Mucosa of descending colon (tissue), 3 donors: ENCODE data around the gene STRIP1. TPM values are rescaled to one million over a fixed set of nuclear protein-coding genes. Genes with fewer than 3 reads are reported as not detected.

Source experiments
- ATAC-seq: fragments of 200-7000 bp; cut with Tn5 transposase; one replicate; pipeline ENCODE4 v1.9.1; 2020; ENCODE audit warnings: mild to moderate bottlenecking, moderate library complexity
- DNase-seq, 3 donors: peaks; one replicate each; pipeline ENCODE4 v3.0.0-alpha.2; 2020
- H3K36me3 ChIP-seq: fragments of 200-600 bp; one replicate; pipeline ENCODE4 v1.8.0; 2021; ENCODE audit warnings: low read depth, mild to moderate bottlenecking
- H3K4me1 ChIP-seq: fragments of 200-600 bp; one replicate; pipeline ENCODE4 v1.8.0; 2021; ENCODE audit warnings: low read depth, mild to moderate bottlenecking
- H3K4me3 ChIP-seq: fragments of 200-600 bp; one replicate; pipeline ENCODE4 v1.8.0; 2021; ENCODE audit warnings: mild to moderate bottlenecking
- H3K9me3 ChIP-seq: fragments of 200-600 bp; one replicate; pipeline ENCODE4 v1.8.0; 2021; ENCODE audit warnings: mild to moderate bottlenecking
- intact Hi-C, 2 donors: fragments of 100-400 bp; cut with DNase I in 1 of 2; cut with micrococcal nuclease in 1 of 2; formaldehyde crosslinking; loops; one replicate each; pipeline versions ENCODE4 v1.11.0 to v1.11.1; 2022; cut with DNase I, micrococcal nuclease
- long read RNA-seq, 2 donors: library from polyadenylated mRNA; unstranded; transcript quantifications; one replicate each; pipeline ENCODE4 v2.0.0, GENCODE V29; 2019 to 2021
- total RNA-seq, 3 donors: library from RNA; stranded (reverse); fragmentation: NEBNext Ultra II Directional in 2 of 3; extraction: Animal tissue kit (Norgen Biotek cat#: 25700) in 2 of 3; gene quantifications; one replicate each; pipeline versions ENCODE4 v1.2.1 to v1.2.4, GENCODE V29; 2021 to 2023
- TF ChIP-seq, protein P1 (sequence below): fragments of 200-600 bp; IDR thresholded peaks from one replicate; pipeline ENCODE4 v1.8.0; 2022; ENCODE audit warnings: antibody characterized with exemption, mild to moderate bottlenecking
- donor health status: DM: no; HTN: no; CAD: no; lungs with moderate emphysema.
- donor health status: DM: no; HTN: no; CAD: no.
- donor health status: DM: no; HTN: yes; CAD: no.

The STRIP1 gene, protein sequence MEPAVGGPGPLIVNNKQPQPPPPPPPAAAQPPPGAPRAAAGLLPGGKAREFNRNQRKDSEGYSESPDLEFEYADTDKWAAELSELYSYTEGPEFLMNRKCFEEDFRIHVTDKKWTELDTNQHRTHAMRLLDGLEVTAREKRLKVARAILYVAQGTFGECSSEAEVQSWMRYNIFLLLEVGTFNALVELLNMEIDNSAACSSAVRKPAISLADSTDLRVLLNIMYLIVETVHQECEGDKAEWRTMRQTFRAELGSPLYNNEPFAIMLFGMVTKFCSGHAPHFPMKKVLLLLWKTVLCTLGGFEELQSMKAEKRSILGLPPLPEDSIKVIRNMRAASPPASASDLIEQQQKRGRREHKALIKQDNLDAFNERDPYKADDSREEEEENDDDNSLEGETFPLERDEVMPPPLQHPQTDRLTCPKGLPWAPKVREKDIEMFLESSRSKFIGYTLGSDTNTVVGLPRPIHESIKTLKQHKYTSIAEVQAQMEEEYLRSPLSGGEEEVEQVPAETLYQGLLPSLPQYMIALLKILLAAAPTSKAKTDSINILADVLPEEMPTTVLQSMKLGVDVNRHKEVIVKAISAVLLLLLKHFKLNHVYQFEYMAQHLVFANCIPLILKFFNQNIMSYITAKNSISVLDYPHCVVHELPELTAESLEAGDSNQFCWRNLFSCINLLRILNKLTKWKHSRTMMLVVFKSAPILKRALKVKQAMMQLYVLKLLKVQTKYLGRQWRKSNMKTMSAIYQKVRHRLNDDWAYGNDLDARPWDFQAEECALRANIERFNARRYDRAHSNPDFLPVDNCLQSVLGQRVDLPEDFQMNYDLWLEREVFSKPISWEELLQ
- total RNA-seq, result 10 to 100 TPM; 36.6 to 54.8 (median 43.4) TPM
- long read RNA-seq, donor 1, transcript STRIP1-201 (21 exons, 3,265 nt), result major isoform, 37 of 54 reads
- long read RNA-seq, donor 1, partial matches to known transcripts, result 5 of 54 reads
- long read RNA-seq, donor 1, other reads (novel, unspliced or antisense), result 12 of 54 reads
- long read RNA-seq, donor 2, partial matches to known transcripts, result 5 of 15 reads
- long read RNA-seq, donor 2, other reads (novel, unspliced or antisense), result 6 of 15 reads

DNA sequence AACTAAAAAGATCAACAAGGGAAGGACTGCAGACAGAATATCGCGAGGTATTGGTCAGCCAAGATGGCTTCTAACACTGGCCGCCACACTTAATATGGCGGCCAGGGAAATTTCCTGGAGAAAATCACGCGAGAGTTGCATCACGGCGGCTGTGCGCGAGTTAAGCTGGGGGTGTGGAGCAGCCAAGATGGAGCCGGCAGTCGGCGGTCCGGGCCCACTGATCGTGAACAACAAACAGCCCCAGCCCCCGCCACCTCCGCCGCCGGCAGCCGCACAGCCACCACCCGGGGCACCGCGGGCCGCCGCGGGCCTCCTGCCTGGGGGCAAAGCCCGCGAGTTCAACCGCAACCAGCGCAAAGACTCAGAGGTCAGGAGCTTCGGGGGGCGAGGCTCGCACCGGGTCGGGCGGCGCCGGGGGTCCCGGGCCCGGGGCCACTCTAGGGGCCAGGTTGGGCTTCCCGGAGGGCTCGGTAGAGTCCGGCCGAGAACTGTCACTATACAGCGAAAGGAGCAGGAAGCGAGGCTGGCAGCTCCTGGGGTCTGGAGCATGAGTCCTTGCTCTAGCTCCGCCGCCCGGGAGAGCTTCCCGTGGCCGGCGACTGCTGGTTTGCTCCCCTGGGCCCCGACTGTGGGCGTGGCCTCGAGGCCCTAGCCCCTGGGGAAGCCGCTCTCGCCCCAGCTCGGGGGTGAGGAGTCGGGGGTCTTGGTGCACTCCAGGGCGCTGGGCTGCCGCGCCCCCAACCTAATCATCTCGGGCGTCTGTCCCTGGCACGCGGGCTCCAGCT, at the start of gene STRIP1:
Gene STRIP1 (plus strand): TSS at position 174 of the 785 bp plus-strand sequence. CDS start 14 bp downstream, at position 188.
- TF ChIP-seq, protein P1, sequence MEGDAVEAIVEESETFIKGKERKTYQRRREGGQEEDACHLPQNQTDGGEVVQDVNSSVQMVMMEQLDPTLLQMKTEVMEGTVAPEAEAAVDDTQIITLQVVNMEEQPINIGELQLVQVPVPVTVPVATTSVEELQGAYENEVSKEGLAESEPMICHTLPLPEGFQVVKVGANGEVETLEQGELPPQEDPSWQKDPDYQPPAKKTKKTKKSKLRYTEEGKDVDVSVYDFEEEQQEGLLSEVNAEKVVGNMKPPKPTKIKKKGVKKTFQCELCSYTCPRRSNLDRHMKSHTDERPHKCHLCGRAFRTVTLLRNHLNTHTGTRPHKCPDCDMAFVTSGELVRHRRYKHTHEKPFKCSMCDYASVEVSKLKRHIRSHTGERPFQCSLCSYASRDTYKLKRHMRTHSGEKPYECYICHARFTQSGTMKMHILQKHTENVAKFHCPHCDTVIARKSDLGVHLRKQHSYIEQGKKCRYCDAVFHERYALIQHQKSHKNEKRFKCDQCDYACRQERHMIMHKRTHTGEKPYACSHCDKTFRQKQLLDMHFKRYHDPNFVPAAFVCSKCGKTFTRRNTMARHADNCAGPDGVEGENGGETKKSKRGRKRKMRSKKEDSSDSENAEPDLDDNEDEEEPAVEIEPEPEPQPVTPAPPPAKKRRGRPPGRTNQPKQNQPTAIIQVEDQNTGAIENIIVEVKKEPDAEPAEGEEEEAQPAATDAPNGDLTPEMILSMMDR, result no peak
- H3K4me1 ChIP-seq, result peaks cover 10% of the 10 kb centered on the region
- ATAC-seq (peak; percentile 97), DNase-seq (peak; percentile 94 to 95 (median 94))
- H3K9me3 ChIP-seq, result no peaks in the 10 kb centered on the region
- intact Hi-C loops, result no loop called here
- peak within 1 kb of the TSS; percentile 100 for H3K4me3 ChIP-seq
- no peaks in the 10 kb centered on the region for H3K36me3 ChIP-seq

DNA sequence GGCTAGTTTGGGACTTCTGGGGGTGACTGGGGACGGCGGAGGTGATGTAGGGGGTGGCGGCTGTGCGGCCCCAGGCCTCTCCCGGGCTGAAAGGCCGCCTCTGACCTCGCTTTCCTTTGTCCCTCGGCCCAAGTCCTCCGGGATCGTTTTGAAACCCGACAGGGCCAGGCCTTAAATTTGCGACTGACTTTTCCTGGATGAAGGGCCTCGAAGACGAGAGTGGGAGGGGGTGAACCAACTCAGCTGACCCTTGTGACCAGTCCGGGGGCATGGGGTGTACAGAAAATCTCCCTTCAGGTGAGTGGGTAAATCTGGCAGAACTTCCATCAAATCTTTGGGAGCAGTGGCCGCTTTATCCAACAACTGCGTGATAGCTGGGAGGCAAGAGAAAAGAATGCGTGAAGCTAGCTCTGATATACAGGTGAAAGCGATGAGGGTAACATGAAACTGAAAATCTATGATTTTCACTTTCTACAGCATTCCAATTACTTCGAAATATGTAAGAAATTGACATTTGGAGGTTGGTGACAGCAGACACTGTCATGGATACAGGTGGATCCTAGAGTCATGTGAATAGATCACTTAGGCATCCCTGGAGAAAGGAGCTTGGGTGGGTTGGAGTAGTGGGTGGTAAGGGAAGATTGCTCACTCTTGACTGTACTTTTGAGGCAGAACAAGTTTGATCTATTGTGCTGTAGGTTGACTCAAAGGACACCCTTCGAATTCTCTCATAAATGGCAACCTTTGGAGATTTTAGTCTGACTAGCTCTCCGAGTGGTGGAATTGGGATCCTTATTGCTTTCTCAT, 49.0 kb upstream of the STRIP1 start:
- ATAC-seq, result peak; percentile 26
- Histone ChIP-seq H3K9me3 (no peaks in the 10 kb centered on the region), H3K4me3 (peak overlapping the region; percentile 75), H3K4me1 (peaks cover 37% of the 10 kb centered on the region), H3K36me3 (no peaks in the 10 kb centered on the region)
- intact Hi-C loops, result loop anchor here in 1 of 2 donors (10.0 kb wide), 2 partner anchors 341 to 441 kb away; partner anchors contain the start of gene GNAI3
- no peak for DNase-seq
- TF ChIP-seq, protein P1, result no peak

DNA sequence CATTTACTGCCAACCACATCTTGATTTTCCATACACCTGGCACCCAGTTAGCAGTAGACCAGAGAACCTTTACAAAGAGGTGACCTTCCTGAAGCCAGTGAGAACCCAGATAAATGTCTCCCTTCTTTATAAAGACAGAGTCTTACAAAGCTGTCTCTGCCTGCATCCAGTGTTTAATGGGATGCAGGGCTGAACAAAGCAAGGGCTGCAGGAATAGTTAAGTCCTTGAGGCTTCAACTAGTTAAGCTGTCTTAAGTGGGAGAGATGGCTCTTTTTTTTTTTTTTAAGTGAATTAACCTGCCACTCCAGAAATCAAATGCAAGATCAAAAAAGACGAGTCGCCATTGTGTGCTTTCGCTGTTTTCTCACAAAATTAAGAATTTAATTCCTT, 48.4 kb upstream of the STRIP1 start:
- Histone ChIP-seq H3K36me3 (no peaks in the 10 kb centered on the region), H3K4me1 (peaks cover 34% of the 10 kb centered on the region), H3K9me3 (no peaks in the 10 kb centered on the region), H3K4me3 (no peak overlapping the region)
- intact Hi-C loops, result loop anchor here in 1 of 2 donors (10.0 kb wide), 2 partner anchors 341 to 441 kb away; partner anchors contain the start of gene GNAI3
- ATAC-seq (no peak), DNase-seq (no peak)
- TF ChIP-seq, protein P1, result no peak

DNA sequence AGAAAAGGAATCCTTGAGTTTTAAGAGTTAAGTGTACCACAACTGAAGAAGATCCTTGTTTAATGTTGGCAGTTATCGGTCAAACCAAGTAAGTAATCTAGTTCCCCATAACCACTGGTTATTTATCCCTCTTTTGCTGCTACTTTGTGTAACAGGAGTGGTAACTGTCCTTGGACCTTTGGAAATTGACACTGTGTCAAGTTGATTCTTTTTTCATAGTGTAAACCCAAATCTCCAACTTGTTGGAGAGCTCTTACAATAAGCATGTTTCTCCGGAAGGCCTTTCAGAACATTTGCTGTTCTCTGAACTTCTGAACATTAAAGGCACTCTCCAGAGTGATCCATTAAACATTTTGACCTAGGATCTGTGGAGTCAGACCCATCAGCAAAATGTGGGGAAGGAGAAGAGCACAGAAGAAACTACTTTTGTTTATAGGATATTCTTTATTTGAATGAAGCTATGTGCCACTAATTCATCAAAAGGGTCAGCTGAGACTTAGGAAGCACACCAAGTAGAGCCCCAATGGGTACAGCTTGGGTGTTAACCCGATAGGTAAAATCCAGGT, 46.0 kb upstream of the STRIP1 start:
- intact Hi-C loops, result loop anchor here in 1 of 2 donors (10.0 kb wide), 2 partner anchors 344 to 444 kb away; partner anchors contain the start of gene GNAI3

More for the DNA sequence above, 46.0 kb upstream of the STRIP1 start:
- no peak for ATAC-seq
- DNase-seq, result no peak
- Histone ChIP-seq H3K36me3 (no peaks in the 10 kb centered on the region), H3K4me3 (no peak overlapping the region), H3K4me1 (peaks cover 39% of the 10 kb centered on the region), H3K9me3 (no peaks in the 10 kb centered on the region)
- TF ChIP-seq, protein P1, result no peak
